Ishikawa (cell line): ENCODE results near the gene IL20RB.

Experiments used
- CEBPB ChIP-seq: IDR thresholded peaks from 2 replicates; pipeline ENCODE4 v1.6.1; 2012
- CREB1 ChIP-seq: IDR thresholded peaks from 2 replicates; pipeline ENCODE4 v1.6.1; 2012; ENCODE audit warnings: low read depth
- EGR1 ChIP-seq: IDR thresholded peaks from 2 replicates; pipeline ENCODE4 v1.6.1; 2012
- EP300 ChIP-seq: IDR thresholded peaks from 2 replicates; pipeline ENCODE4 v1.6.1; 2012; ENCODE audit warnings: borderline replicate concordance
- FOXM1 ChIP-seq: IDR thresholded peaks from 2 replicates; pipeline ENCODE4 v1.6.1; 2012; ENCODE audit warnings: low read depth, borderline replicate concordance
- MAX ChIP-seq: IDR thresholded peaks from 2 replicates; pipeline ENCODE4 v1.6.1; 2012
- NFIC ChIP-seq: IDR thresholded peaks from 2 replicates; pipeline ENCODE4 v1.6.1; 2012
- RAD21 ChIP-seq: IDR thresholded peaks from 2 replicates; pipeline ENCODE4 v1.6.1; 2012; ENCODE audit warnings: low read depth
- REST ChIP-seq: IDR thresholded peaks from 2 replicates; pipeline ENCODE4 v1.6.1; 2012; ENCODE audit warnings: low read depth, mild to moderate bottlenecking
- TAF1 ChIP-seq: IDR thresholded peaks from 2 replicates; pipeline ENCODE4 v1.6.1; 2012; ENCODE audit warnings: low read depth, mild to moderate bottlenecking
- TCF12 ChIP-seq: IDR thresholded peaks from 2 replicates; pipeline ENCODE4 v1.6.1; 2012; ENCODE audit warnings: low read depth
- TEAD4 ChIP-seq: IDR thresholded peaks from 2 replicates; pipeline ENCODE4 v1.6.1; 2012
- USF1 ChIP-seq: IDR thresholded peaks from 2 replicates; pipeline ENCODE4 v1.6.1; 2012
- YY1 ChIP-seq: IDR thresholded peaks from 2 replicates; pipeline ENCODE4 v1.6.1; 2012; ENCODE audit warnings: low read depth
- ZBTB7A ChIP-seq: IDR thresholded peaks from 2 replicates; pipeline ENCODE4 v1.6.1; 2012; ENCODE audit warnings: low read depth

Gene IL20RB

GRCh38 chr3:136932978-136933772 is 24.6 kb upstream of the IL20RB start:
- TF ChIP-seq NFIC: no peak
- no peak for TF ChIP-seq CEBPB
- TF ChIP-seq MAX: no peak
- TF ChIP-seq TCF12: no peak
- no peak for TF ChIP-seq EP300
- TF ChIP-seq USF1: no peak
- no peak for TF ChIP-seq ZBTB7A

- TF ChIP-seq FOXM1 (no peak), EP300 (no peak), TAF1 (no peak), USF1 (no peak), MAX (no peak), CEBPB (no peak), ZBTB7A (no peak), CREB1 (no peak), TCF12 (no peak), TEAD4 (no peak), REST (no peak), YY1 (no peak), EGR1 (no peak), RAD21 (no peak)
Observed at GRCh38 chr3:136937175-136937574, 20.6 kb upstream of the IL20RB start.

- no peak for TF ChIP-seq TAF1
- no peak for TF ChIP-seq EGR1
- no peak for TF ChIP-seq CEBPB
- TF ChIP-seq TEAD4: no peak
- no peak for TF ChIP-seq YY1
- no peak for TF ChIP-seq USF1
- TF ChIP-seq CREB1: no peak
- TF ChIP-seq REST: no peak
- TF ChIP-seq RAD21: no peak
Observed at GRCh38 chr3:136937851-136938250, 19.9 kb upstream of the IL20RB start.

GRCh38 chr3:136938334-136938733 is 19.4 kb upstream of the IL20RB start:
- TF ChIP-seq ZBTB7A (no peak), NFIC (no peak), MAX (no peak), FOXM1 (no peak), RAD21 (no peak), YY1 (no peak), TCF12 (no peak), TAF1 (no peak), CREB1 (no peak), TEAD4 (no peak), USF1 (no peak), CEBPB (no peak), EGR1 (no peak), EP300 (no peak), REST (no peak)
